SU-DHL-6 (cell line): ENCODE data around the gene ONECUT1.

Source experiments
- CTCF ChIP-seq: fragments of 200-600 bp; sonication (generic); IDR thresholded peaks from one replicate; pipeline ENCODE4 v1.5.1; 2017; ENCODE audit warnings: antibody characterized with exemption, mild to moderate bottlenecking, low read length, moderate library complexity; ENCODE audit not compliant: insufficient read depth, poor library complexity, severe bottlenecking
- EZH2phosphoT487 ChIP-seq: fragments of 200-600 bp; sonication (generic), shearing (Covaris generic); conservative IDR thresholded peaks from 2 replicates; pipeline ENCODE4 v1.6.1; 2018; ENCODE audit warnings: mild to moderate bottlenecking, antibody characterized with exemption, low read length, moderate library complexity, mixed read lengths

DNA sequence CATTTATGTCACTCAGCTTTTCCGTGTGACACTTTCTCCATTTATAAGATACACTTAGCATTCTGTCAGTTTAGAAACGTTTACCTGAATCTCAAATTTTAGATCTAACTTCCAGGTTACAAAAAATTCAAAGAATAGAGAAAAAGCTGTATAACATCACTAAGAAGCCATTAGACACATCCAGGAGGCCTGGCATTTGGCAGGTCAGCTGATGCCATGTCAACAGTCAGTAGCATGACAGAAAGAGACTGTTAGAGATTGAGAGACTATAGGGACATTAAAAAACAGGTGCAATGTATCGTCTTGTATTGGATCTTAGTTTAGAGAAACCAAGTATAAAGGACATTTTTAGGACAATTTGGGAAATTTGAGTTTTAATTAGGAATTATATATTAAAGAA lies 57.6 kb downstream of the ONECUT1 start:
- TF ChIP-seq CTCF (no peak), EZH2phosphoT487 (no peak)
